Kidney (tissue), 14 donors: ENCODE results near the gene SIRPD. TPM values are rescaled to one million over a fixed set of nuclear protein-coding genes. Genes with fewer than 3 reads are reported as not detected.

Source experiments
- DNase-seq, 5 donors: peaks; one replicate each; pipeline ENCODE4 v3.0.0-alpha.2; 2013 to 2020
- FAIRE-seq: peaks from 2 replicates; lab custom pipeline; 2012; peaks lifted over from hg19 to GRCh38; lab: Jason Lieb, UNC
- H3K27ac ChIP-seq, 2 donors: one replicate each; pipeline ENCODE4 v1.7.0; 2013; ENCODE audit warnings: low read depth in 2 of 2, low read length in 2 of 2, inconsistent platforms in 1 of 2
- H3K27me3 ChIP-seq: one replicate; pipeline ENCODE4 v1.7.1; 2013; ENCODE audit warnings: low read length, inconsistent platforms; ENCODE audit not compliant: control insufficient read depth, insufficient read depth
- H3K36me3 ChIP-seq, 3 donors: one replicate each; pipeline versions ENCODE4 v1.7.0 to v1.7.1; 2013; ENCODE audit warnings: low read length in 3 of 3, control low read depth in 1 of 3, inconsistent platforms in 1 of 3; ENCODE audit not compliant: insufficient read depth in 3 of 3, control insufficient read depth in 2 of 3
- H3K4me1 ChIP-seq, 3 donors: one replicate each; pipeline versions ENCODE4 v1.7.0 to v1.7.1; 2013; ENCODE audit warnings: low read length in 3 of 3, inconsistent platforms in 1 of 3, low read depth in 1 of 3; ENCODE audit not compliant: control insufficient read depth in 2 of 3, insufficient read depth in 2 of 3
- H3K4me3 ChIP-seq, 3 donors: one replicate each; pipeline versions ENCODE4 v1.7.0 to v1.8.1; 2013; ENCODE audit warnings: low read length in 3 of 3, control low read depth in 1 of 3, inconsistent platforms in 1 of 3
- H3K9ac ChIP-seq, 3 donors: one replicate each; pipeline versions ENCODE4 v1.7.0 to v1.7.1; 2013; ENCODE audit warnings: low read length in 3 of 3, control low read depth in 1 of 3, inconsistent platforms in 1 of 3
- H3K9me3 ChIP-seq, 3 donors: one replicate each; pipeline versions ENCODE4 v1.7.0 to v1.7.1; 2013; ENCODE audit warnings: low read length in 3 of 3, control low read depth in 1 of 3, inconsistent platforms in 1 of 3; ENCODE audit not compliant: control insufficient read depth in 2 of 3, insufficient read depth in 1 of 3
- CTCF ChIP-seq: IDR thresholded peaks from 3 replicates; pipeline ENCODE4 v1.5.1; 2012; ENCODE audit warnings: mild to moderate bottlenecking, moderate library complexity, borderline replicate concordance; ENCODE audit not compliant: insufficient read depth; ENCODE audit errors: extremely low read depth
- intact Hi-C: fragments of 100-400 bp; cut with DNase I; formaldehyde crosslinking; loops from one replicate; pipeline ENCODE4 v1.11.1; 2022
- polyA plus RNA-seq: library from polyadenylated mRNA; stranded (reverse); fragments of 350-450 nt; fragmentation: Illumina TruSeq; extraction: RNeasy Lipid Tissue Mini Kit (QIAGEN cat#74804); gene quantifications from one replicate; pipeline ENCODE4 v1.2.3, GENCODE V29; 2014; ENCODE audit warnings: low read depth, low replicate concordance; ENCODE audit not compliant: insufficient read depth
- total RNA-seq: library from RNA; stranded (reverse); fragmentation: NEBNext Ultra II Directional; extraction: Animal tissue kit (Norgen Biotek cat#: 25700); gene quantifications from one replicate; pipeline ENCODE4 v1.2.1, GENCODE V29; 2021
- donor health status: control.
- donor health status: control.
- donor health status: control.
- donor health status: control.
- donor health status: control.
- donor health status: DM: yes; HTN: yes; CAD: no.
- donor health status: Normal renal cell carcinoma (clear cell type).

Gene SIRPD
- total and polyA plus RNA-seq, 2 donors from 2014 or later, result 0.35 TPM; not detected in 1

- TF ChIP-seq CTCF, result no peak
- Histone ChIP-seq H3K4me3 (no peak overlapping the region), H3K27ac (no peak overlapping the region), H3K36me3 (no peaks in the 10 kb centered on the region), H3K9ac (no peak overlapping the region), H3K9me3 (no peaks in the 10 kb centered on the region), H3K4me1 (no peaks in the 10 kb centered on the region), H3K27me3 (no peaks in the 10 kb centered on the region)
- FAIRE-seq (no peak), DNase-seq (no peak)
- intact Hi-C loops, result no loop called here
Measured at GRCh38 chr20:1489325-1489724, 68.2 kb downstream of the SIRPD start.

DNA sequence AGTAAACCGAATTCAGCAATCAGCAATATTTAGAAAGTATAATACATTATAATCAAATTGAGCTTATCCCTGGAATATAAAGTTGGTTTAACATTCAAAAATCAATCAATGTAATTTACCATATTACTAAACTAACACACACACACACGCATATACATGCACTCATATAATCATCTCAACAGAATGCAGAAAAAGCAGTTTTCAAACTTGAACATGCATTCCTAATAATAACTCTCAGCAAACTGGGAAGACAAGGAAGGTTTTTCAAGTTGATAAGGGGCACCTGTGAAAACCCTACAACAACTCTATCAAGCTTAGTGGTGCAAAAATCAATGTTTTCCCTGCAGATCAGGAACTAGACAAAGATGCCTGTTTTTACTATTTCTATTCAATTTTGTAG, 70.9 kb downstream of the SIRPD start:
- Histone ChIP-seq H3K4me1 (no peaks in the 10 kb centered on the region), H3K9ac (no peak overlapping the region), H3K27me3 (no peaks in the 10 kb centered on the region), H3K9me3 (no peaks in the 10 kb centered on the region), H3K27ac (no peak overlapping the region), H3K4me3 (no peak overlapping the region), H3K36me3 (no peaks in the 10 kb centered on the region)
- TF ChIP-seq CTCF, result no peak
- no peak for DNase-seq
- intact Hi-C loops, result no loop called here
- FAIRE-seq, result no peak

DNA sequence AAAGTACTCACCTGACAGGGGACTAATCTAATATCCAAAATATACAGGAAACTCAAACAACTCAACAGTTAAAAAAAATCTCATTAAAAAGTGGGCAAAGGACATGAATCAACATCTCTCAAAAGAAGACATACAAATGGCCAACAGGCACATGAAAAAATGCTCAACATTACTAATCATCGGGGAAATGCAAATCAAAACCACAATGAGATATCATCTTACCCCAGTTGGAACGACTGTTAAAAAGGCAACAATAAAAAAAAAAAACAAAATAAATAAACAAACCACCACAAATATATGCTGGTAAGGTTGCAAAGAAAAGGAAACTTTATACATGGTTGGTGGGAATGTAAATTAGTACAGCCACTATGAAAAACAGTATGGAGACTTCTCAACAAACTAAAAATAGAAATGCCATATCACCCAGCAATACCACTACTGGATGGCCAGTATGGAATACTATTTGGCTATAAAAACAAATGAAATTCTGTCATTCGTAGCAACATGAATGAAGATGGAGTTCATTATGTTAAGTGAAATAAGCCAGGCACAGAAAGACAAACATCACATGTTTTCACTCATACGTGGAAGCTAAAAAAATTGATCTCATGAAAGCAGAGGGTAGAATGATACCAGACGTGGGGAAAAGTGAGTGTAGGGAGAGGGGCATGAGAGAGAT, 72.9 kb downstream of the SIRPD start:
- Histone ChIP-seq H3K27ac (no peak overlapping the region), H3K36me3 (no peaks in the 10 kb centered on the region), H3K4me1 (no peaks in the 10 kb centered on the region), H3K27me3 (no peaks in the 10 kb centered on the region), H3K9me3 (no peaks in the 10 kb centered on the region), H3K4me3 (no peak overlapping the region), H3K9ac (no peak overlapping the region)
- intact Hi-C loops, result no loop called here
- no peak for DNase-seq
- TF ChIP-seq CTCF, result no peak
- FAIRE-seq, result no peak

Other genes with a start within 250 kb of the SIRPD start
- 18.3 TPM for gene SDCBP2, start 228.6 kb downstream of the SIRPD start, total RNA-seq
- gene SDCBP2, start 228.6 kb downstream of the SIRPD start, polyA plus RNA-seq, result 10.3 TPM
- 220 TPM for gene FKBP1A, start 164.7 kb downstream of the SIRPD start, total RNA-seq
- 260 TPM for gene FKBP1A, start 164.7 kb downstream of the SIRPD start, polyA plus RNA-seq
- gene NSFL1C, start 90.9 kb downstream of the SIRPD start, total RNA-seq, result 78.2 TPM
- 76.1 TPM for gene NSFL1C, start 90.9 kb downstream of the SIRPD start, polyA plus RNA-seq
- gene SIRPB2, start 66.3 kb downstream of the SIRPD start, total RNA-seq, result 8.2 TPM
- gene SIRPB2, start 66.3 kb downstream of the SIRPD start, polyA plus RNA-seq, result 0.86 TPM
- gene SIRPB1, start 62.3 kb upstream of the SIRPD start, total RNA-seq, result 8.2 TPM
- 0.58 TPM for gene SIRPB1, start 62.3 kb upstream of the SIRPD start, polyA plus RNA-seq
- 2.5 TPM for gene SIRPG, start 100.1 kb upstream of the SIRPD start, total RNA-seq
- gene SIRPG, start 100.1 kb upstream of the SIRPD start, polyA plus RNA-seq, result not detected